HCT116 (cell line): ENCODE data around the gene PDE6G.

Source experiments
- EZH2 ChIP-seq: fragments of 200-600 bp; sonication (generic); IDR thresholded peaks from 2 replicates; pipeline ENCODE4 v1.6.1; 2017; ENCODE audit warnings: antibody characterized with exemption, mixed run types
- POLR2AphosphoS5 ChIP-seq: IDR thresholded peaks from 2 replicates; pipeline ENCODE4 v1.6.1; 2011; ENCODE audit warnings: mild to moderate bottlenecking, low read depth, low read length, moderate library complexity
- TF ChIP-seq, protein P1 (sequence below), 3 experiments: fragments of 200-600 bp in 1 of 3; sonication (generic) in 1 of 3; IDR thresholded peaks in 2 of 3; conservative IDR thresholded peaks in 1 of 3; 2 replicates each; pipeline ENCODE4 v1.5.1; 2012 to 2017; ENCODE audit warnings: low read depth in 2 of 3, low read length in 2 of 3, antibody characterized with exemption in 1 of 3, borderline replicate concordance in 1 of 3, control low read depth in 1 of 3, mild to moderate bottlenecking in 1 of 3, mixed read lengths in 1 of 3, mixed run types in 1 of 3, moderate library complexity in 1 of 3; ENCODE audit not compliant: insufficient read depth in 1 of 3
- TF ChIP-seq, protein P2 (sequence below): IDR thresholded peaks from 2 replicates; pipeline ENCODE4 v1.6.1; 2012
- TF ChIP-seq, protein P3 (sequence below): IDR thresholded peaks from 2 replicates; pipeline ENCODE4 v1.6.1; 2011; ENCODE audit warnings: mild to moderate bottlenecking, low read length, moderate library complexity; ENCODE audit not compliant: insufficient replicate concordance; ENCODE audit errors: extremely low read depth

DNA sequence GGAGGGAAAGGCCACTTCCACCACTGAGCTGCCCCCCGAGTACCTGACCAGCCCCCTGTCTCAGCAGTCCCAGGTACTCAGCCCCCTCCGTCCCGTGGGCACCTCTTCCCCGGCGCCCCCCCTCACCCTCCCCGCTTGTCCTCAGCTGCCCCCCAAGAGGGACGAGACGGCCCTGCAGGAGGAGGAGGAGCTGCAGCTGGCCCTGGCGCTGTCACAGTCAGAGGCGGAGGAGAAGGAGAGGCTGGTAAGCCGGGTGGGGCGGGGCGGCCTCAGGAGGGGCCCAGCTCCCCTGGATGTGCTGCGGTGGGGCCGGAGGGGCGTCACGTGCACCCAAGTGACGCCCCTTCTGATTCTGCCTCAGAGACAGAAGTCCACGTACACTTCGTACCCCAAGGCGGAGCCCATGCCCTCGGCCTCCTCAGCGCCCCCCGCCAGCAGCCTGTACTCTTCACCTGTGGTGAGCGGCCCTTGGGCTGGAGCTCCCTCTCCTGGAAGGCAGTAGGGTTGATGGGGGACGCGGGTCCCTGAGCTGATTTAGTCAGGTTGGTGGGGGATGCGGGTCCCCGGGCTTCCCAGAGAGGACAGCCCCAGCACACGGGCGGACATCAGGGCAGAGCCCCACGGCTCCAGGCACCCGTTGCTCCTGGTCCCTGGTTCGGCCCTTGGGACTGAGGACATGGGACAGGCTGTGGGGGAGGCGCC, 37.3 kb upstream of the PDE6G start:
- TF ChIP-seq, protein P1, sequence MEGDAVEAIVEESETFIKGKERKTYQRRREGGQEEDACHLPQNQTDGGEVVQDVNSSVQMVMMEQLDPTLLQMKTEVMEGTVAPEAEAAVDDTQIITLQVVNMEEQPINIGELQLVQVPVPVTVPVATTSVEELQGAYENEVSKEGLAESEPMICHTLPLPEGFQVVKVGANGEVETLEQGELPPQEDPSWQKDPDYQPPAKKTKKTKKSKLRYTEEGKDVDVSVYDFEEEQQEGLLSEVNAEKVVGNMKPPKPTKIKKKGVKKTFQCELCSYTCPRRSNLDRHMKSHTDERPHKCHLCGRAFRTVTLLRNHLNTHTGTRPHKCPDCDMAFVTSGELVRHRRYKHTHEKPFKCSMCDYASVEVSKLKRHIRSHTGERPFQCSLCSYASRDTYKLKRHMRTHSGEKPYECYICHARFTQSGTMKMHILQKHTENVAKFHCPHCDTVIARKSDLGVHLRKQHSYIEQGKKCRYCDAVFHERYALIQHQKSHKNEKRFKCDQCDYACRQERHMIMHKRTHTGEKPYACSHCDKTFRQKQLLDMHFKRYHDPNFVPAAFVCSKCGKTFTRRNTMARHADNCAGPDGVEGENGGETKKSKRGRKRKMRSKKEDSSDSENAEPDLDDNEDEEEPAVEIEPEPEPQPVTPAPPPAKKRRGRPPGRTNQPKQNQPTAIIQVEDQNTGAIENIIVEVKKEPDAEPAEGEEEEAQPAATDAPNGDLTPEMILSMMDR (IDR thresholded peaks at IDR 0.05 in 2 of 3, conservative IDR thresholded peaks at IDR 0.05 in 1 of 3; ENCODE audit: borderline replicate concordance in 1 of 3, insufficient read depth in 1 of 3, low read depth in 2 of 3, low read length in 2 of 3), result peak in 2 of 3 experiments; percentile 39 to 53; a peak in 4 of 6 replicates
- TF ChIP-seq, protein P2, sequence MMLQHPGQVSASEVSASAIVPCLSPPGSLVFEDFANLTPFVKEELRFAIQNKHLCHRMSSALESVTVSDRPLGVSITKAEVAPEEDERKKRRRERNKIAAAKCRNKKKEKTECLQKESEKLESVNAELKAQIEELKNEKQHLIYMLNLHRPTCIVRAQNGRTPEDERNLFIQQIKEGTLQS, result no peak
- TF ChIP-seq EZH2 (no peak), POLR2AphosphoS5 (no peak)
- TF ChIP-seq, protein P3, sequence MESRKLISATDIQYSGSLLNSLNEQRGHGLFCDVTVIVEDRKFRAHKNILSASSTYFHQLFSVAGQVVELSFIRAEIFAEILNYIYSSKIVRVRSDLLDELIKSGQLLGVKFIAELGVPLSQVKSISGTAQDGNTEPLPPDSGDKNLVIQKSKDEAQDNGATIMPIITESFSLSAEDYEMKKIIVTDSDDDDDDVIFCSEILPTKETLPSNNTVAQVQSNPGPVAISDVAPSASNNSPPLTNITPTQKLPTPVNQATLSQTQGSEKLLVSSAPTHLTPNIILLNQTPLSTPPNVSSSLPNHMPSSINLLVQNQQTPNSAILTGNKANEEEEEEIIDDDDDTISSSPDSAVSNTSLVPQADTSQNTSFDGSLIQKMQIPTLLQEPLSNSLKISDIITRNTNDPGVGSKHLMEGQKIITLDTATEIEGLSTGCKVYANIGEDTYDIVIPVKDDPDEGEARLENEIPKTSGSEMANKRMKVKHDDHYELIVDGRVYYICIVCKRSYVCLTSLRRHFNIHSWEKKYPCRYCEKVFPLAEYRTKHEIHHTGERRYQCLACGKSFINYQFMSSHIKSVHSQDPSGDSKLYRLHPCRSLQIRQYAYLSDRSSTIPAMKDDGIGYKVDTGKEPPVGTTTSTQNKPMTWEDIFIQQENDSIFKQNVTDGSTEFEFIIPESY, result no peak
